H9 (cell line): Measurements from ENCODE around the gene GET3. TPM values are rescaled to one million over a fixed set of nuclear protein-coding genes. Genes with fewer than 3 reads are reported as not detected.
A peak's percentile ranks its signal among the peaks of the same experiment; 100 is the strongest.
"Not testable (repeated sequence)": the region's sequence is repeated elsewhere in the genome, so short reads cannot be mapped to it uniquely, and the experiment has no call there.

Source experiments
- DNase-seq: peaks from one replicate; pipeline ENCODE4 v3.0.0-alpha.2; 2017
- H2AFZ ChIP-seq: one replicate; pipeline ENCODE4 v1.6.1; 2013; ENCODE audit warnings: mild to moderate bottlenecking, low read length, control low read depth, moderate library complexity
- H2AK5ac ChIP-seq: 2 replicates; pipeline ENCODE4 v1.6.1; 2013; ENCODE audit warnings: low read length, control low read depth, mixed read lengths; ENCODE audit not compliant: insufficient read length
- H2BK120ac ChIP-seq: one replicate; pipeline ENCODE4 v1.6.1; 2013; ENCODE audit warnings: low read depth, mild to moderate bottlenecking, low read length, control low read depth, inconsistent platforms; ENCODE audit not compliant: poor library complexity, severe bottlenecking
- H2BK12ac ChIP-seq: 2 replicates; pipeline ENCODE4 v1.6.1; 2013; ENCODE audit warnings: low read length, control low read depth, mixed read lengths, low read depth; ENCODE audit not compliant: insufficient read length
- H2BK15ac ChIP-seq: 2 replicates; pipeline ENCODE4 v1.6.1; 2013; ENCODE audit warnings: low read depth, low read length, control low read depth
- H2BK20ac ChIP-seq: one replicate; pipeline ENCODE4 v1.6.1; 2013; ENCODE audit warnings: low read depth, mild to moderate bottlenecking, low read length, control low read depth, inconsistent platforms; ENCODE audit not compliant: poor library complexity, severe bottlenecking
- H2BK5ac ChIP-seq: 2 replicates; pipeline ENCODE4 v1.6.1; 2013; ENCODE audit warnings: low read length, control low read depth, mixed read lengths; ENCODE audit not compliant: insufficient read length
- H3K14ac ChIP-seq: 2 replicates; pipeline ENCODE4 v1.6.1; 2013; ENCODE audit warnings: low read length, control low read depth; ENCODE audit not compliant: insufficient read depth
- H3K18ac ChIP-seq: 2 replicates; pipeline ENCODE4 v1.6.1; 2013; ENCODE audit warnings: low read depth, mild to moderate bottlenecking, mixed read lengths, low read length, control low read depth; ENCODE audit not compliant: insufficient read length
- H3K23ac ChIP-seq: 2 replicates; pipeline ENCODE4 v1.6.1; 2013; ENCODE audit warnings: low read length, control low read depth, mixed read lengths, low read depth; ENCODE audit not compliant: insufficient read length
- H3K23me2 ChIP-seq: 2 replicates; pipeline ENCODE4 v1.6.1; 2013; ENCODE audit warnings: low read depth, mild to moderate bottlenecking, mixed read lengths, low read length, control low read depth; ENCODE audit not compliant: insufficient read length, poor library complexity, severe bottlenecking
- H3K27ac ChIP-seq: 2 replicates; pipeline ENCODE4 v1.5.1; 2013; ENCODE audit warnings: low read length, control low read depth, mixed read lengths, low read depth; ENCODE audit not compliant: insufficient read length
- H3K27me3 ChIP-seq: 2 replicates; pipeline ENCODE4 v1.6.1; 2013; ENCODE audit warnings: low read length, control low read depth, inconsistent platforms; ENCODE audit not compliant: insufficient read depth
- H3K4ac ChIP-seq: 2 replicates; pipeline ENCODE4 v1.6.1; 2013; ENCODE audit warnings: low read depth, mild to moderate bottlenecking, control low read depth, inconsistent platforms, low read length, moderate library complexity
- H3K4me1 ChIP-seq: 2 replicates; pipeline ENCODE4 v1.6.1; 2013; ENCODE audit warnings: low read length, control low read depth, inconsistent platforms; ENCODE audit not compliant: insufficient read depth
- H3K4me2 ChIP-seq: 2 replicates; pipeline ENCODE4 v1.6.1; 2013; ENCODE audit warnings: low read length, control low read depth, mixed read lengths; ENCODE audit not compliant: insufficient read length, insufficient read depth
- H3K56ac ChIP-seq: 2 replicates; pipeline ENCODE4 v1.6.1; 2013; ENCODE audit warnings: low read depth, mild to moderate bottlenecking, mixed read lengths, low read length, control low read depth; ENCODE audit not compliant: insufficient read length
- H3K79me1 ChIP-seq: 2 replicates; pipeline ENCODE4 v1.6.1; 2013; ENCODE audit warnings: low read depth, mild to moderate bottlenecking, moderate library complexity, low read length, control low read depth, inconsistent platforms; ENCODE audit not compliant: insufficient read depth, poor library complexity, severe bottlenecking
- H3K79me2 ChIP-seq: 2 replicates; pipeline ENCODE4 v1.6.1; 2013; ENCODE audit warnings: low read length, control low read depth, inconsistent platforms; ENCODE audit not compliant: insufficient read depth
- H3K9ac ChIP-seq: 2 replicates; pipeline ENCODE4 v1.6.1; 2013; ENCODE audit warnings: low read length, control low read depth, mixed read lengths; ENCODE audit not compliant: insufficient read length; ENCODE audit errors: extremely low read depth
- H3K9me3 ChIP-seq: one replicate; pipeline ENCODE4 v1.6.1; 2013; ENCODE audit warnings: low read depth, low read length, inconsistent platforms; ENCODE audit not compliant: control insufficient read depth
- H3T11ph ChIP-seq: one replicate; pipeline ENCODE4 v1.6.1; 2013; ENCODE audit warnings: mild to moderate bottlenecking, low read length, control low read depth, inconsistent platforms
- H4K20me1 ChIP-seq: one replicate; pipeline ENCODE4 v1.6.1; 2013; ENCODE audit not compliant: control insufficient read depth, insufficient read length, insufficient read depth
- H4K5ac ChIP-seq: 2 replicates; pipeline ENCODE4 v1.6.1; 2013; ENCODE audit warnings: low read depth, mild to moderate bottlenecking, mixed read lengths, low read length, control low read depth; ENCODE audit not compliant: insufficient read length
- H4K8ac ChIP-seq: replicated peaks from 2 replicates; pipeline ENCODE4 v1.6.1; 2013; ENCODE audit warnings: low read length, control low read depth, mixed read lengths, low read depth; ENCODE audit not compliant: insufficient read length
- H4K91ac ChIP-seq: 2 replicates; pipeline ENCODE4 v1.6.1; 2013; ENCODE audit warnings: low read depth, mild to moderate bottlenecking, moderate library complexity, mixed read lengths, low read length, control low read depth; ENCODE audit not compliant: insufficient read length
- H3K27ac Mint-ChIP-seq, 3 experiments: 2 replicates in 2 of 3; 3 replicates in 1 of 3; pipeline ENCODE4 v1.8.0; 2020 to 2021; ENCODE audit warnings: mixed read lengths in 3 of 3, mild to moderate bottlenecking in 1 of 3, moderate library complexity in 1 of 3
- H3K27me3 Mint-ChIP-seq: 2 replicates; pipeline ENCODE4 v1.8.0; 2021; ENCODE audit warnings: low read depth, mild to moderate bottlenecking, moderate library complexity, mixed read lengths
- H3K36me3 Mint-ChIP-seq, 3 experiments: 2 replicates in 2 of 3; 3 replicates in 1 of 3; pipeline ENCODE4 v1.8.0; 2020 to 2021; ENCODE audit warnings: low read depth in 3 of 3, mixed read lengths in 3 of 3; ENCODE audit not compliant: insufficient read depth in 1 of 3
- H3K4me1 Mint-ChIP-seq, 2 experiments: 2 replicates each; pipeline ENCODE4 v1.8.0; 2020; ENCODE audit warnings: mixed read lengths in 2 of 2
- H3K4me3 Mint-ChIP-seq, 2 experiments: 2 replicates in 1 of 2; 3 replicates in 1 of 2; pipeline ENCODE4 v1.8.0; 2020 to 2021; ENCODE audit warnings: mild to moderate bottlenecking in 2 of 2, mixed read lengths in 2 of 2, moderate library complexity in 1 of 2
- H3K9me3 Mint-ChIP-seq, 2 experiments: 2 replicates in 1 of 2; 3 replicates in 1 of 2; pipeline ENCODE4 v1.8.0; 2020; ENCODE audit warnings: mild to moderate bottlenecking in 2 of 2, mixed read lengths in 2 of 2, moderate library complexity in 1 of 2
- WGBS: extraction: QIAGEN DNeasy Blood & Tissue Kit; methylation state at CpG from one replicate; pipeline ENCODE4 v1.1.7; 2013; ENCODE audit warnings: missing lambda C conversion rate, low lambda C conversion rate, mixed read lengths; ENCODE audit not compliant: insufficient read length; ENCODE audit errors: extremely low coverage; 5-methylcytosine and 5-hydroxymethylcytosine counted together
- total RNA-seq: library from RNA; stranded (reverse); gene quantifications from 2 replicates; pipeline ENCODE4 v1.2.1, GENCODE V29; 2021
- TF ChIP-seq, protein P1 (sequence below): fragments of 200-600 bp; sonication (generic); conservative IDR thresholded peaks from 3 replicates; pipeline ENCODE4 v1.8.0; 2021; ENCODE audit warnings: antibody characterized with exemption, mild to moderate bottlenecking

GET3 gene
- total RNA-seq, 1 experiment from 2014 or later, result 81.6 TPM

DNA sequence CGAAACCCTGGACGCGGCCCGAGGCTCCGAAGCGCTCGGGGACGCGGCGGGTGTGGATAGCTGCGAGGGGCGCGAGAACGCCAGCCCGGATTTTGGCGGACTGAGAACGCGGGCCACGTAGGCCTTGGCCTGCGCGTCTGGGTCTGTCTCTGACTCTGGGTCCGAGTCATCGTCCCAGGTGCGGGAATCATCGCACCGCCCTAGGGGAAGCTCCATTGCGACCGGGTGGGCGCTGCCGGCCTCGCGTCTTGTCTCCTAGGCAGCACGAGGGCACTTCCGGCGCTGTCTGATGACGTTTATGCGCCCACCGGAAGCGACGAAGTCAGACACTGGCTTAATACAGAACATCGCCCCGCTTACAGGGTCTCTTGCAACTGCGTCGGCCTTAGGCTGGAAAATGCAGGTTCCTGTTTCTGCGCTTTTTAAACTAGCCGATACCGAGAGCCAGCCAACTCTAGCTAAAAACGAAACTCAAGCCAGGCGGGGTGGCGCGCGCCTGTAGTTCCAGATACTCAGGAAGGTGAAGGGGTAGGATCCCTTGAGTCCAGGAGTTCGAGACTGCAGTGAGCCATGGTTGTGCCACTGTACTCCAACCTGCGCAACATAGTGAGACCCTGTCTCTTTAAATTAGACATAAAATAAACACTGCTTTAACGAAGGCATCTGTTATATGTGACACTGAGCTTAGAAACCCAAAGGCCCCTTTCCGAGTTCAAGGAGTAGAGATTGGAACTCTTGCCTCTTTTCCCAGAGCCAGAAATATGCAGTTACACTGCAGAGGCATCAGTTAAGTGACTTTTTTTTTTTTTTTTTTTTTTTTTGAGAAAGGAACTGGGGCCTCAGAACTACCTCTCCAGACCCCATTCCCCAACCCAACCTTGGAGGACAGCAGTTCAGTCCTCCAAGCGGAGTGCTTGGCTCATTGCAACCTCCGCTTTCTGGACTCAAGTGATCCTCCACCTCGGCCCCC is 40.6 kb upstream of the GET3 start, which contains the start of gene FBXW9:
Gene FBXW9, minus strand, starts transcription at position 266 of the 970 bp plus-strand sequence. Its CDS starts 50 bp downstream, at position 216.
- peaks cover 13 to 33% (median 25%) of the 10 kb centered on the region in 3 experiments; a peak in 6 of 7 replicates for H3K36me3 Mint-ChIP-seq
- no peak within 1 kb of the TSS for H3K56ac ChIP-seq
- no CpG with 5 or more reads among the region's 59 CpGs for WGBS

DNA sequence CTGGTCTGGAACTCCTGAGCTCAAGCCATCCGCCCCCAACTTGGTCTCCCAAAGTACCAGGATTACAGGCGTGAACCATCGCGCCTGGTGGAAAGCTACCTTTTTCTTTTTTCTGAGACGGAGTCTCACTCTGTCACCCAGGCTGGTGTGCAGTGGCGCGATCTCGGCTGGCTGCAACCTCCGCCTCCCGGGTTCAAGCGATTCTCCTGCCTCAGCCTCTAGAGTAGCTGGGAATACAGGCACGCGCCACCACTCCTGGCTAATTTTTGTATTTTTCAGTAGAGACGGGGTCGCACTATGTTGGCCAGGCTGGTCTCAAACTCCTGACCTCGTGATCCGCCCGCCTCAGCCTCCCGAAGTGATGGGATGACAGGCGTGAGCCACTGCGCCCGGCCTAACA is 39.9 kb upstream of the GET3 start:
- not testable (repeated sequence) for DNase-seq, H3T11ph ChIP-seq, H4K20me1 ChIP-seq, H3K14ac ChIP-seq, H2BK15ac ChIP-seq, H2BK5ac ChIP-seq, H2BK12ac ChIP-seq, H3K9ac ChIP-seq, H2AK5ac ChIP-seq, H3K27ac ChIP-seq, H3K9me3 Mint-ChIP-seq, H2AFZ ChIP-seq, H3K4me1 ChIP-seq, H3K79me2 ChIP-seq, H3K27me3 Mint-ChIP-seq, H4K8ac ChIP-seq, H4K5ac ChIP-seq, H4K91ac ChIP-seq, H3K23ac ChIP-seq, H3K4me1 Mint-ChIP-seq, H3K27me3 ChIP-seq, H3K9me3 ChIP-seq, H3K79me1 ChIP-seq, H3K18ac ChIP-seq, H2BK120ac ChIP-seq, H2BK20ac ChIP-seq, H3K56ac ChIP-seq, H3K23me2 ChIP-seq, H3K4ac ChIP-seq
- H3K4me2 ChIP-seq, result peak overlapping the region; percentile 81
- peaks cover 18 to 41% (median 33%) of the 10 kb centered on the region in 3 experiments; a peak in 6 of 7 replicates for H3K36me3 Mint-ChIP-seq
- peak overlapping the region in 1 of 3 experiments; percentile 62; a peak in 1 of 7 replicates for H3K27ac Mint-ChIP-seq
- no CpG with 5 or more reads among the region's 22 CpGs for WGBS
- H3K4me3 Mint-ChIP-seq, result peak overlapping the region; percentile 82 to 89

More for the DNA sequence above, 40.6 kb upstream of the GET3 start, which contains the start of gene FBXW9:
- H3K27me3 ChIP-seq, result no peaks in the 10 kb centered on the region
- no peaks in the 10 kb centered on the region for H3K79me2 ChIP-seq
- H2BK12ac ChIP-seq, result no peak within 1 kb of the TSS
- H2BK120ac ChIP-seq, result no peak within 1 kb of the TSS
- H3K27me3 Mint-ChIP-seq, result no peaks in the 10 kb centered on the region; the same call in 1 of the 2 replicates
- peak within 1 kb of the TSS; percentile 97 to 99 (median 98) for H3K27ac Mint-ChIP-seq
- no peak within 1 kb of the TSS for H2BK5ac ChIP-seq
- no peak within 1 kb of the TSS for H2BK20ac ChIP-seq
- H2AK5ac ChIP-seq, result no peak within 1 kb of the TSS
- no peak within 1 kb of the TSS for H2AFZ ChIP-seq
- TF ChIP-seq, protein P1, sequence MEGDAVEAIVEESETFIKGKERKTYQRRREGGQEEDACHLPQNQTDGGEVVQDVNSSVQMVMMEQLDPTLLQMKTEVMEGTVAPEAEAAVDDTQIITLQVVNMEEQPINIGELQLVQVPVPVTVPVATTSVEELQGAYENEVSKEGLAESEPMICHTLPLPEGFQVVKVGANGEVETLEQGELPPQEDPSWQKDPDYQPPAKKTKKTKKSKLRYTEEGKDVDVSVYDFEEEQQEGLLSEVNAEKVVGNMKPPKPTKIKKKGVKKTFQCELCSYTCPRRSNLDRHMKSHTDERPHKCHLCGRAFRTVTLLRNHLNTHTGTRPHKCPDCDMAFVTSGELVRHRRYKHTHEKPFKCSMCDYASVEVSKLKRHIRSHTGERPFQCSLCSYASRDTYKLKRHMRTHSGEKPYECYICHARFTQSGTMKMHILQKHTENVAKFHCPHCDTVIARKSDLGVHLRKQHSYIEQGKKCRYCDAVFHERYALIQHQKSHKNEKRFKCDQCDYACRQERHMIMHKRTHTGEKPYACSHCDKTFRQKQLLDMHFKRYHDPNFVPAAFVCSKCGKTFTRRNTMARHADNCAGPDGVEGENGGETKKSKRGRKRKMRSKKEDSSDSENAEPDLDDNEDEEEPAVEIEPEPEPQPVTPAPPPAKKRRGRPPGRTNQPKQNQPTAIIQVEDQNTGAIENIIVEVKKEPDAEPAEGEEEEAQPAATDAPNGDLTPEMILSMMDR, result no peak
- peaks cover 4% of the 10 kb centered on the region for H3K23me2 ChIP-seq
- H3K79me1 ChIP-seq, result no peaks in the 10 kb centered on the region
- H3T11ph ChIP-seq, result no peak within 1 kb of the TSS
- 0 out of 4 replicates have a peak, but pooled peaks cover 0 to 2% of the 10 kb centered on the region in 2 experiments for H3K4me1 Mint-ChIP-seq
- peak within 1 kb of the TSS; percentile 82 to 89 for H3K4me3 Mint-ChIP-seq
- H3K9me3 ChIP-seq, result no peaks in the 10 kb centered on the region
- DNase-seq, result peak; percentile 97
- H3K14ac ChIP-seq, result peak within 1 kb of the TSS; percentile 79; the same call in 1 of the 2 replicates
- H3K27ac ChIP-seq, result peak within 1 kb of the TSS; percentile 72
- 0 out of 2 replicates have a peak, but pooled peaks cover 2% of the 10 kb centered on the region for H3K4me1 ChIP-seq
- H3K4ac ChIP-seq, result no peak within 1 kb of the TSS
- H2BK15ac ChIP-seq, result no peak within 1 kb of the TSS
- H3K23ac ChIP-seq, result no peak within 1 kb of the TSS
- H4K91ac ChIP-seq, result no peak within 1 kb of the TSS
- H4K5ac ChIP-seq, result no peak within 1 kb of the TSS
- no peaks in the 10 kb centered on the region for H3K9me3 Mint-ChIP-seq
- peak within 1 kb of the TSS; percentile 81 for H3K4me2 ChIP-seq
- H4K8ac ChIP-seq, result no peak within 1 kb of the TSS
- H3K18ac ChIP-seq, result peak within 1 kb of the TSS; percentile 51
- peak within 1 kb of the TSS; percentile 73 for H3K9ac ChIP-seq
- peaks cover 3% of the 10 kb centered on the region for H4K20me1 ChIP-seq
